ENCODE measurements around the gene RCCD1.

RCCD1 gene

DNA sequence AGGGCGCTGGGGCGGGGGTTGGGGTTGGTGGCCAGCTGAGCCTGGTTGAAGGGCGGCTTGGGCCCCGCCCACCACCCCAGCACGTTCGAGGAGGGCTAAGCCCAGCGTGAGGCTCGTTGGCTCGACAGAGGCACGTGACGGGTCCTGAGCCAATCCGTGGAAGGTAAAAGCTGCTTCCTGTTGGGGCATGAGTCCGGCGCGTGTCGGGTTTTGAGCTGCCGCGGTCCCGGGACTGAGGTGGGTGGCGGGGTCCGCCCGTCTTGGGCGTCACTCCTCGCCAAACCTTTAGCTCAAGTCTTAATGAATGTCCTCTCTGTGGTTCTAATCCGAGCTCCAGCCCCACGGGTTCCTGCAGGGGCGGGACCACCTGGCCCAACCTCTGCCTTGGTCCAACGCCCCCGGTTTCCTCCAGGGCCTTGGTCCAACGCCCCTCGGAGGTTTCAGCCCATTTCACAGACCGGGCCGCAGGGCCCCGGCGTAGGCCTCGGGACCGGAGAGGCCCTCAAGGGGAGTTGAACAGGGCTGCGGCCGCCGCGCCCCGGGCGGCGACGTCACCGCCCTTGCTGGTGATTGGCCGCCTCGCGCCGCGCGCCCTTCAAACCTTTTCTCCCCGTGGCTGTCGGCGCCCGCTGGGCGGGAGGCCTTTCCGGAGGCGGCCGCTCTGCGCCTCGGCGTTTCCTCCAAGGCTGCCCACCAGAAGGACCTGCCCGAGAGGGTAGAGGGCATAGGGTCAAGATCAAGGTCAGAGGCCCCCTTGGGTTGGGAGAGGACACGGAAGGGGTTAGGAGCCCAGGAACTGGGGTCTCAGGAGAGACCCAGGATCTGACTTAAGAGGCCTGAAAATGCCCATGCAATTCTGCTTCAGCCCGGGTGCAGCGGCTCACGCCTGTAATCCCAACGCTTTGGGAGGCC is at the start of gene RCCD1:
Gene RCCD1 (plus strand): TSS at position 173 of the 912 bp plus-strand sequence. CDS start 1,851 bp downstream, outside the sequence.
- 0 out of 2 replicates have a peak, but pooled peaks have one; percentile 2 for TF ChIP-seq EGR1 (IDR thresholded peaks at IDR 0.05)
- TF ChIP-seq NFIC (IDR thresholded peaks at IDR 0.05) = no peak
- no peak for TF ChIP-seq TEAD4 (IDR thresholded peaks at IDR 0.05)
- TF ChIP-seq CEBPB (IDR thresholded peaks at IDR 0.05) = no peak
- no peak; the same call in 1 of the 2 replicates for TF ChIP-seq REST (IDR thresholded peaks at IDR 0.05; ENCODE audit: low read depth)
- TF ChIP-seq RAD21 (IDR thresholded peaks at IDR 0.05; ENCODE audit: low read depth) = no peak
- peak; percentile 46 for TF ChIP-seq TAF1 (IDR thresholded peaks at IDR 0.05; ENCODE audit: low read depth)
- peak; percentile 98 for TF ChIP-seq FOXM1 (IDR thresholded peaks at IDR 0.05; ENCODE audit: borderline replicate concordance, low read depth)
- TF ChIP-seq MAX (IDR thresholded peaks at IDR 0.05) = peak; percentile 86
- no peak for TF ChIP-seq YY1 (IDR thresholded peaks at IDR 0.05; ENCODE audit: low read depth)
- peak; percentile 61 for TF ChIP-seq CREB1 (IDR thresholded peaks at IDR 0.05; ENCODE audit: low read depth)
- TF ChIP-seq, protein P1, sequence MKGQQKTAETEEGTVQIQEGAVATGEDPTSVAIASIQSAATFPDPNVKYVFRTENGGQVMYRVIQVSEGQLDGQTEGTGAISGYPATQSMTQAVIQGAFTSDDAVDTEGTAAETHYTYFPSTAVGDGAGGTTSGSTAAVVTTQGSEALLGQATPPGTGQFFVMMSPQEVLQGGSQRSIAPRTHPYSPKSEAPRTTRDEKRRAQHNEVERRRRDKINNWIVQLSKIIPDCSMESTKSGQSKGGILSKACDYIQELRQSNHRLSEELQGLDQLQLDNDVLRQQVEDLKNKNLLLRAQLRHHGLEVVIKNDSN (IDR thresholded peaks at IDR 0.05) = peak; percentile 98
- TF ChIP-seq EP300 (IDR thresholded peaks at IDR 0.05; ENCODE audit: borderline replicate concordance) = no peak; the same call in 1 of the 2 replicates
- peak; percentile 52; the same call in 1 of the 2 replicates for TF ChIP-seq TCF12 (IDR thresholded peaks at IDR 0.05; ENCODE audit: low read depth)
- TF ChIP-seq ZBTB7A (IDR thresholded peaks at IDR 0.05; ENCODE audit: low read depth) = no peak

- TF ChIP-seq REST (IDR thresholded peaks at IDR 0.05; ENCODE audit: low read depth) (no peak), YY1 (IDR thresholded peaks at IDR 0.05; ENCODE audit: low read depth) (no peak), ZBTB7A (IDR thresholded peaks at IDR 0.05; ENCODE audit: low read depth) (no peak), CREB1 (IDR thresholded peaks at IDR 0.05; ENCODE audit: low read depth) (no peak), NFIC (IDR thresholded peaks at IDR 0.05) (no peak), TAF1 (IDR thresholded peaks at IDR 0.05; ENCODE audit: low read depth) (no peak), FOXM1 (IDR thresholded peaks at IDR 0.05; ENCODE audit: borderline replicate concordance, low read depth) (no peak), TEAD4 (IDR thresholded peaks at IDR 0.05) (no peak), MAX (IDR thresholded peaks at IDR 0.05) (no peak), TCF12 (IDR thresholded peaks at IDR 0.05; ENCODE audit: low read depth) (no peak), CEBPB (IDR thresholded peaks at IDR 0.05) (no peak), EP300 (IDR thresholded peaks at IDR 0.05; ENCODE audit: borderline replicate concordance) (no peak), EGR1 (IDR thresholded peaks at IDR 0.05) (no peak), RAD21 (IDR thresholded peaks at IDR 0.05; ENCODE audit: low read depth) (no peak)
- TF ChIP-seq, protein P1 (IDR thresholded peaks at IDR 0.05) = no peak
These were observed 49.1 kb upstream of the RCCD1 start for GRCh38 chr15:90905306-90906180.

- TF ChIP-seq NFIC (IDR thresholded peaks at IDR 0.05) = no peak
- TF ChIP-seq TCF12 (IDR thresholded peaks at IDR 0.05; ENCODE audit: low read depth) = no peak
- no peak for TF ChIP-seq ZBTB7A (IDR thresholded peaks at IDR 0.05; ENCODE audit: low read depth)
- TF ChIP-seq CREB1 (IDR thresholded peaks at IDR 0.05; ENCODE audit: low read depth) = no peak
- TF ChIP-seq EP300 (IDR thresholded peaks at IDR 0.05; ENCODE audit: borderline replicate concordance) = no peak
- no peak for TF ChIP-seq EGR1 (IDR thresholded peaks at IDR 0.05)
- TF ChIP-seq RAD21 (IDR thresholded peaks at IDR 0.05; ENCODE audit: low read depth) = no peak
- TF ChIP-seq FOXM1 (IDR thresholded peaks at IDR 0.05; ENCODE audit: borderline replicate concordance, low read depth) = no peak
These were observed 48.4 kb upstream of the RCCD1 start for GRCh38 chr15:90906181-90906849.

DNA sequence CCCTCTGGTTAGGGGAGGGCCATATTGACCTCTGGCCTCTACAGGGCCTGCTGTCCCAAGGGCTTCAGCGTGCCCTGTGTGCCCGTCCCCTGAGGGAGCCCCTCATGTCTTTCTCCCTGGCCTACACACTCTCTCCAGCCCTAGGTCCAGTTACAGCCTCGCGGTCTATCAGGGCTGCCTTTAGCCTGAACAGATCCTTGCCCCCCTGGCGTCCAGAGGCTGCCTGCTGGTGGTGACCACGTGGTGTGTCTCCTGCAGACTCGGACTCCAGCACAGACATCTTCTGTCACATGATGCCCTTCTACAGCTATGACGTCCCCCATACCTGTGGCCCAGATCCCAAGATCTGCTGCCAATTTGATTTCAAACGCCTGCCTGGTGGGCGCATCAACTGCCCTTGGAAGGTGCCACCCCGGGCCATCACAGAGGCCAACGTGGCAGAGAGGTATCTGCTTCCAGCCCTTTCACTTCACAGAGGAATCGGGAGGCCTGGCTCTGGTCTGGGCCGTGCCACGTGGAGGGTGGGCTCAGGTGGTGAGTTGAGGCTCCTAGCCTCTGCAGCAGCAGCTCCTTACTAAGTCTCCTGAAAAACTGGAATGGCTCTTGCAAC is 47.5 kb upstream of the RCCD1 start:
- TF ChIP-seq REST (IDR thresholded peaks at IDR 0.05; ENCODE audit: low read depth) = no peak
- TF ChIP-seq MAX (IDR thresholded peaks at IDR 0.05) = no peak
- TF ChIP-seq YY1 (IDR thresholded peaks at IDR 0.05; ENCODE audit: low read depth) = no peak
- TF ChIP-seq EGR1 (IDR thresholded peaks at IDR 0.05) = no peak
- TF ChIP-seq CREB1 (IDR thresholded peaks at IDR 0.05; ENCODE audit: low read depth) = no peak

Measured in Ishikawa (cell line).